ENCODE data around the gene ZC3H4.

GRCh38 chr19:47133021-47133471, 19.5 kb upstream of the ZC3H4 start:
- no peak for TF ChIP-seq CTCF (conservative IDR thresholded peaks at IDR 0.05; ENCODE audit: low read depth in 2 of 2)
- TF ChIP-seq EZH2phosphoT487 (IDR thresholded peaks at IDR 0.05; ENCODE audit: unreplicated experiment): no peak
- no peak for TF ChIP-seq POLR2AphosphoS5 (IDR thresholded peaks at IDR 0.05; ENCODE audit: low read depth)
- no peak for TF ChIP-seq ETS1 (IDR thresholded peaks at IDR 0.05)
- TF ChIP-seq CREB1 (CRISPR knock-in tag; IDR thresholded peaks at IDR 0.05; ENCODE audit: low read depth): no peak
- TF ChIP-seq EZH2 (IDR thresholded peaks at IDR 0.05; ENCODE audit: low read depth, unreplicated experiment): no peak
- TF ChIP-seq REST (IDR thresholded peaks at IDR 0.05; ENCODE audit: unreplicated experiment): no peak
